Measurements from ENCODE around the gene BPI. TPM values are rescaled to one million over a fixed set of nuclear protein-coding genes. Genes with fewer than 3 reads are reported as not detected.

BPI gene
- total RNA-seq, 1 donor from 2014 or later = not detected

GRCh38 chr20:38386851-38387250 lies 82.9 kb downstream of the BPI start:
- Histone ChIP-seq H3K9me3 (no peaks in the 10 kb centered on the region), H3K36me3 (no peaks in the 10 kb centered on the region), H3K4me1 (no peaks in the 10 kb centered on the region), H3K27ac (no peak overlapping the region), H3K27me3 (no peaks in the 10 kb centered on the region), H3K4me3 (no peak overlapping the region)
- no peak for TF ChIP-seq CTCF (IDR thresholded peaks at IDR 0.05)
- no peak for DNase-seq (ENCODE audit: low spot score in 2 of 2)
- intact Hi-C loops (cut with DNase I) = no loop called here

Other genes starting within 250 kb of the BPI start
- 529 TPM for gene TGM2, start 138.9 kb upstream of the BPI start, total RNA-seq
- 15.2 TPM for gene KIAA1755, start 43.4 kb upstream of the BPI start, total RNA-seq
- gene LBP, start 42.3 kb downstream of the BPI start, total RNA-seq = 18.8 TPM
- gene SNHG17, start 131.2 kb downstream of the BPI start, total RNA-seq = 129 TPM
- gene RALGAPB, start 168.7 kb downstream of the BPI start, total RNA-seq = 19.4 TPM